Aorta (tissue), 5 donors: Measurements from ENCODE around the gene PLEKHG2. TPM values are rescaled to one million over a fixed set of nuclear protein-coding genes. Genes with fewer than 3 reads are reported as not detected.

ENCODE experiments used
- ATAC-seq: fragments of 200-7000 bp; cut with Tn5 transposase; one replicate; pipeline ENCODE4 v1.9.1; 2022; ENCODE audit warnings: moderate library complexity; ENCODE audit not compliant: low FRiP score
- DNase-seq, 2 donors: peaks; one replicate each; pipeline ENCODE4 v3.0.0-alpha.2; 2020
- H3K27ac ChIP-seq, 2 donors: one replicate each; pipeline ENCODE4 v1.5.1; 2013; ENCODE audit warnings: low read length in 2 of 2, mild to moderate bottlenecking in 2 of 2, moderate library complexity in 2 of 2, control low read depth in 1 of 2, inconsistent platforms in 1 of 2, low read depth in 1 of 2
- H3K27me3 ChIP-seq, 2 donors: one replicate each; pipeline ENCODE4 v1.6.1; 2013; ENCODE audit warnings: control low read depth in 1 of 2, low read length in 1 of 2, mild to moderate bottlenecking in 1 of 2, moderate library complexity in 1 of 2; ENCODE audit not compliant: insufficient read depth in 2 of 2, control insufficient read depth in 1 of 2
- H3K36me3 ChIP-seq, 2 donors: one replicate each; pipeline ENCODE4 v1.6.1; 2013; ENCODE audit warnings: control low read depth in 1 of 2, low read length in 1 of 2, mild to moderate bottlenecking in 1 of 2; ENCODE audit not compliant: insufficient read depth in 2 of 2, control insufficient read depth in 1 of 2
- H3K4me1 ChIP-seq, 2 donors: one replicate each; pipeline ENCODE4 v1.6.1; 2013; ENCODE audit warnings: low read length in 2 of 2, control low read depth in 1 of 2, mild to moderate bottlenecking in 1 of 2, moderate library complexity in 1 of 2; ENCODE audit not compliant: insufficient read depth in 2 of 2, control insufficient read depth in 1 of 2
- H3K4me3 ChIP-seq, 2 donors: one replicate each; pipeline ENCODE4 v1.5.1; 2013; ENCODE audit warnings: low read length in 2 of 2, control low read depth in 1 of 2, mild to moderate bottlenecking in 1 of 2
- H3K9me3 ChIP-seq: one replicate; pipeline ENCODE4 v1.6.1; 2013; ENCODE audit warnings: mild to moderate bottlenecking, low read length; ENCODE audit not compliant: control insufficient read depth
- whole genome bisulfite sequencing, 2 donors: extraction: QIAGEN DNeasy Blood & Tissue Kit; methylation state at CpG; one replicate each; pipeline ENCODE4 v1.1.7; 2013; 5-methylcytosine and 5-hydroxymethylcytosine counted together
- intact Hi-C, 2 donors: fragments of 100-400 bp; cut with DNase I; formaldehyde crosslinking; loops; one replicate each; pipeline versions ENCODE4 v1.14.2 to v1.15.0; 2022
- polyA plus RNA-seq, 2 donors: library from polyadenylated mRNA; stranded (reverse); fragments of 200-250 nt; gene quantifications; one replicate each; pipeline ENCODE4 v1.2.3, GENCODE V29; 2013
- total RNA-seq, 2 donors: library from RNA; stranded (reverse); fragmentation: NEBNext Ultra II Directional; extraction: Animal tissue kit (Norgen Biotek cat#: 25700); gene quantifications; one replicate each; pipeline ENCODE4 v1.2.1, GENCODE V29; 2021
- donor health status: healthy with polysubstance abuse.
- donor health status: Bipolar disorder and iron deficiency.
- donor health status: DM: no; HTN: no; CAD: no.
- donor health status: DM: no; HTN: no; CAD: no.
- donor health status: DM: yes; HTN: yes; CAD: no.

Gene PLEKHG2
- total and polyA plus RNA-seq, 4 donors, result 15.3 to 98.1 (median 80.4) TPM

- WGBS, 2 donors, result 89% methylated on average over 15 of the region's 15 CpGs
- Histone ChIP-seq H3K9me3 (no peaks in the 10 kb centered on the region), H3K27me3 (no peaks in the 10 kb centered on the region), H3K36me3 (peaks cover 2 to 7% of the 10 kb centered on the region in 2 donors), H3K4me1 (no peaks in the 10 kb centered on the region), H3K27ac (no peak overlapping the region), H3K4me3 (no peak overlapping the region)
- DNase-seq (no peak), ATAC-seq (no peak)
- intact Hi-C loops, result no loop called here
Observed at GRCh38 chr19:39420769-39421168, 8.3 kb downstream of the PLEKHG2 start.

GRCh38 chr19:39422020-39422419, 9.6 kb downstream of the PLEKHG2 start:
- Histone ChIP-seq H3K36me3 (peaks cover 2 to 7% of the 10 kb centered on the region in 2 donors), H3K4me3 (no peak overlapping the region), H3K27ac (no peak overlapping the region), H3K9me3 (no peaks in the 10 kb centered on the region), H3K27me3 (no peaks in the 10 kb centered on the region), H3K4me1 (no peaks in the 10 kb centered on the region)
- ATAC-seq (no peak), DNase-seq (no peak)
- intact Hi-C loops, result no loop called here
- 91% methylated on average over 5 of the region's 5 CpGs for WGBS, 2 donors

GRCh38 chr19:39423258-39424086, 11.0 kb downstream of the PLEKHG2 start:
- H3K4me1 ChIP-seq, result no peaks in the 10 kb centered on the region
- 80 to 81% methylated on average over 34 to 35 of the region's 35 CpGs for WGBS, 2 donors
- intact Hi-C loops, result no loop called here
- no peak overlapping the region for H3K27ac ChIP-seq
- H3K27me3 ChIP-seq, result no peaks in the 10 kb centered on the region
- H3K4me3 ChIP-seq, result no peak overlapping the region
- DNase-seq (no peak), ATAC-seq (no peak)
- H3K36me3 ChIP-seq, result peaks cover 2 to 5% of the 10 kb centered on the region in 2 donors
- H3K9me3 ChIP-seq, result no peaks in the 10 kb centered on the region

GRCh38 chr19:39424934-39425333, 12.5 kb downstream of the PLEKHG2 start:
- no peak for DNase-seq
- no peaks in the 10 kb centered on the region for H3K4me1 ChIP-seq
- no peaks in the 10 kb centered on the region for H3K9me3 ChIP-seq
- H3K4me3 ChIP-seq, result no peak overlapping the region
- H3K27ac ChIP-seq, result no peak overlapping the region
- intact Hi-C loops, result no loop called here
- WGBS, 2 donors, result 66% methylated on average over 15 to 16 of the region's 16 CpGs
- H3K27me3 ChIP-seq, result no peaks in the 10 kb centered on the region
- H3K36me3 ChIP-seq, result peaks cover 2 to 4% of the 10 kb centered on the region in 2 donors
- no peak for ATAC-seq

GRCh38 chr19:39425744-39426143, 13.3 kb downstream of the PLEKHG2 start:
- Histone ChIP-seq H3K4me1 (no peaks in the 10 kb centered on the region), H3K27me3 (no peaks in the 10 kb centered on the region), H3K4me3 (no peak overlapping the region), H3K27ac (no peak overlapping the region), H3K36me3 (peaks cover 0 to 4% of the 10 kb centered on the region in 2 donors), H3K9me3 (no peaks in the 10 kb centered on the region)
- intact Hi-C loops, result no loop called here
- no peak for ATAC-seq
- DNase-seq, result no peak
- WGBS, 2 donors, result 86 to 91% methylated on average over 7 of the region's 7 CpGs

GRCh38 chr19:39426170-39426569, 13.7 kb downstream of the PLEKHG2 start:
- intact Hi-C loops, result no loop called here
- Histone ChIP-seq H3K4me1 (no peaks in the 10 kb centered on the region), H3K4me3 (no peak overlapping the region), H3K36me3 (peaks cover 0 to 4% of the 10 kb centered on the region in 2 donors), H3K9me3 (no peaks in the 10 kb centered on the region), H3K27ac (no peak overlapping the region), H3K27me3 (no peaks in the 10 kb centered on the region)
- WGBS, 2 donors, result 55 to 60% methylated on average over 5 of the region's 5 CpGs
- DNase-seq (no peak), ATAC-seq (no peak)

- WGBS, 2 donors, result 90 to 93% methylated on average over 11 of the region's 11 CpGs
- Histone ChIP-seq H3K4me1 (no peaks in the 10 kb centered on the region), H3K36me3 (peaks cover 0 to under 1% of the 10 kb centered on the region in 2 donors), H3K27ac (no peak overlapping the region), H3K27me3 (no peaks in the 10 kb centered on the region), H3K9me3 (no peaks in the 10 kb centered on the region), H3K4me3 (no peak overlapping the region)
- intact Hi-C loops, result loop anchor here in 1 of 2 donors (2.0 kb wide), 1 partner anchor 13 kb away; no protein-coding TSS in a partner anchor
- no peak for ATAC-seq
- DNase-seq, result no peak
Observed at GRCh38 chr19:39427707-39428106, 15.2 kb downstream of the PLEKHG2 start.

GRCh38 chr19:39428283-39429112, 16.0 kb downstream of the PLEKHG2 start:
- Histone ChIP-seq H3K36me3 (peaks cover 2% of the 10 kb centered on the region in 2 donors), H3K9me3 (no peaks in the 10 kb centered on the region), H3K27me3 (no peaks in the 10 kb centered on the region), H3K4me3 (no peak overlapping the region), H3K27ac (peak overlapping the region; percentile 53 to 91), H3K4me1 (no peaks in the 10 kb centered on the region)
- intact Hi-C loops, result loop anchor here in 1 of 2 donors (2.0 kb wide), 1 partner anchor 14 kb away; no protein-coding TSS in a partner anchor
- peak; percentile 85 to 90 for DNase-seq
- peak; percentile 68 for ATAC-seq
- WGBS, 2 donors, result 5 to 6% methylated on average over 23 of the region's 23 CpGs
